ENCODE measurements around the gene IQSEC1.

IQSEC1 gene

DNA sequence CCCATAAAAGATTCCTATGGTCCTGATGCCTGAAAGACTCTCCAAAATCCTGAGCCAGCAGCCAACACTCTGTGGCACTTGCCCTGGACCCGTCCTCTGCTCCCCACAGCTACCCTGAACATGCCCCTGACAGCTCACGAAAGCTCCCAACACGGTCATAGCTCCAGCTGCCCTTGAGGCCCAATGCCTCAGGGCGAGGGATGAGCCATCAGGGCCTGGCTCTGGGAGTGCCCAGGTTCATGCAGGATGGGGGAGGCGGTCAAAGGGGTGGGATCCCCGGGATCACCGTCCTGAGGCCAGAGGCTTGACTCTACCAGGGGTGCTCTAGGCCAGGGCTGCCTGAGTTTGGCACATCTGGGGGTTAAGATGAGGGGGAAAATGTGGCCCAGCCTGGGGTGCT, 159.1 kb downstream of the IQSEC1 start:
- Histone ChIP-seq H2AFZ (no peak overlapping the region), H3K4me1 (no peaks in the 10 kb centered on the region), H3K4me2 (ENCODE audit: low read length) (no peak overlapping the region), H3K27me3 (ENCODE audit: control insufficient read depth, insufficient read depth, low read length) (no peaks in the 10 kb centered on the region), H3K36me3 (ENCODE audit: control insufficient read depth, insufficient read depth, low read length) (no peaks in the 10 kb centered on the region), H3K27ac (no peak overlapping the region), H3K4me3 (ENCODE audit: low read depth, low read length) (no peak overlapping the region), H3K79me2 (peaks cover 14% of the 10 kb centered on the region), H3K9ac (no peak overlapping the region), H3K9me3 (ENCODE audit: control insufficient read depth, low read length) (no peaks in the 10 kb centered on the region)
- TF ChIP-seq CTCF (IDR thresholded peaks at IDR 0.05) = no peak

DNA sequence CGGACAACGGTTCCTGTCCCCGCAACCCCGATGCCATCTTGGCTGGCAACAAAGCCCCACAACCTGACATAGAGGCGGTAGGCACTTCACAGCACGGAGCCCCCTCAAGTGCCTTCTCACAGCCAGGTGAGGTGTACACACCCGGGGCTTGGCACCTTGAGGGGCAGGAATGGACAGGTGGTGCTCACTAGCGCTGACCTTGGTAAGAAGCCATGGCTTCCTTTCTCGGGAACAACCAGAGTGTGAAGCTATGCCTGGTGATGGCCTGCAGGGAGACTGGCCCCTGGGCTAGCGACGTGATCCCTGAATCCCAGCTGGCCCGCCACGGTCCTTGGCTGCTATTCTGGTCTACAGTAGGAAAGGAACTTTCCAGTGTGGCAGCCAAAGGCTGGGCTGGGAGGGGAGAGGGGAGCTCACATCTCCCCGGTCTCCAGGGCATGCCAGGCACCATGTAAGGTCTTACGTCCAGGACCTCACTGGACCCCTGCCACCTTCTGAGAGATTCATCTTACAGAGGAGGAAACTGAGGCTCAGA, 161.3 kb downstream of the IQSEC1 start:
- Histone ChIP-seq H3K27me3 (ENCODE audit: control insufficient read depth, insufficient read depth, low read length) (no peaks in the 10 kb centered on the region), H3K27ac (no peak overlapping the region), H3K4me3 (ENCODE audit: low read depth, low read length) (no peak overlapping the region), H3K4me2 (ENCODE audit: low read length) (no peak overlapping the region), H2AFZ (no peak overlapping the region), H3K79me2 (peaks cover 14% of the 10 kb centered on the region), H3K9ac (no peak overlapping the region), H3K36me3 (ENCODE audit: control insufficient read depth, insufficient read depth, low read length) (no peaks in the 10 kb centered on the region), H3K9me3 (ENCODE audit: control insufficient read depth, low read length) (no peaks in the 10 kb centered on the region), H3K4me1 (no peaks in the 10 kb centered on the region)
- TF ChIP-seq CTCF (IDR thresholded peaks at IDR 0.05) = no peak

- TF ChIP-seq CTCF (IDR thresholded peaks at IDR 0.05) = no peak
- no peak overlapping the region for H2AFZ ChIP-seq
- no peaks in the 10 kb centered on the region for H3K36me3 ChIP-seq (ENCODE audit: control insufficient read depth, insufficient read depth, low read length)
- no peaks in the 10 kb centered on the region for H3K9me3 ChIP-seq (ENCODE audit: control insufficient read depth, low read length)
- peaks cover 6% of the 10 kb centered on the region for H3K4me1 ChIP-seq
- no peaks in the 10 kb centered on the region for H3K27me3 ChIP-seq (ENCODE audit: control insufficient read depth, insufficient read depth, low read length)
- H3K79me2 ChIP-seq = peaks cover 14% of the 10 kb centered on the region
- H3K9ac ChIP-seq = no peak overlapping the region
- no peak overlapping the region for H3K4me3 ChIP-seq (ENCODE audit: low read depth, low read length)
- H3K4me2 ChIP-seq (ENCODE audit: low read length) = no peak overlapping the region
- H3K27ac ChIP-seq = no peak overlapping the region
These were observed 162.7 kb downstream of the IQSEC1 start for GRCh38 chr3:12910356-12911099.

GRCh38 chr3:12909710-12910109, 163.5 kb downstream of the IQSEC1 start:
- peaks cover 14% of the 10 kb centered on the region for H3K79me2 ChIP-seq
- no peak overlapping the region for H3K27ac ChIP-seq
- H3K9me3 ChIP-seq (ENCODE audit: control insufficient read depth, low read length) = no peaks in the 10 kb centered on the region
- H3K9ac ChIP-seq = no peak overlapping the region
- no peaks in the 10 kb centered on the region for H3K27me3 ChIP-seq (ENCODE audit: control insufficient read depth, insufficient read depth, low read length)
- no peak overlapping the region for H3K4me3 ChIP-seq (ENCODE audit: low read depth, low read length)
- no peak overlapping the region for H2AFZ ChIP-seq
- no peak for TF ChIP-seq CTCF (IDR thresholded peaks at IDR 0.05)
- no peak overlapping the region for H3K4me2 ChIP-seq (ENCODE audit: low read length)
- no peaks in the 10 kb centered on the region for H3K36me3 ChIP-seq (ENCODE audit: control insufficient read depth, insufficient read depth, low read length)
- H3K4me1 ChIP-seq = peaks cover 14% of the 10 kb centered on the region

GRCh38 chr3:12908859-12909258, 164.4 kb downstream of the IQSEC1 start:
- Histone ChIP-seq H3K4me3 (ENCODE audit: low read depth, low read length) (no peak overlapping the region), H3K9ac (no peak overlapping the region), H3K4me2 (ENCODE audit: low read length) (no peak overlapping the region), H3K27ac (no peak overlapping the region), H3K4me1 (peaks cover 16% of the 10 kb centered on the region), H2AFZ (no peak overlapping the region), H3K79me2 (peaks cover 20% of the 10 kb centered on the region), H3K27me3 (ENCODE audit: control insufficient read depth, insufficient read depth, low read length) (no peaks in the 10 kb centered on the region), H3K9me3 (ENCODE audit: control insufficient read depth, low read length) (no peaks in the 10 kb centered on the region), H3K36me3 (ENCODE audit: control insufficient read depth, insufficient read depth, low read length) (no peaks in the 10 kb centered on the region)
- TF ChIP-seq CTCF (IDR thresholded peaks at IDR 0.05) = no peak

Data from parathyroid adenoma (tissue), 2 donors.